GM18858 (cell line): Measurements from ENCODE around the gene OR5B21.

Experiments used
- ATAC-seq: cut with Tn5 transposase; IDR thresholded peaks from one replicate; pipeline ENCODE4 v1.9.1; 2021; ENCODE audit not compliant: unreplicated experiment

OR5B21 gene

GRCh38 chr11:58494101-58494500 lies 13.8 kb downstream of the OR5B21 start:
- no peak for ATAC-seq

GRCh38 chr11:58493676-58494075 lies 14.2 kb downstream of the OR5B21 start:
- no peak for ATAC-seq

GRCh38 chr11:58490827-58491226 lies 17.1 kb downstream of the OR5B21 start:
- no peak for ATAC-seq

GRCh38 chr11:58487170-58487569 lies 20.7 kb downstream of the OR5B21 start:
- ATAC-seq = no peak

GRCh38 chr11:58485961-58486360 lies 21.9 kb downstream of the OR5B21 start:
- no peak for ATAC-seq

- no peak for ATAC-seq
These were observed 36.0 kb downstream of the OR5B21 start for GRCh38 chr11:58471892-58472291.

GRCh38 chr11:58466293-58466692 lies 41.6 kb downstream of the OR5B21 start:
- ATAC-seq = no peak

GRCh38 chr11:58465690-58466089 lies 42.2 kb downstream of the OR5B21 start:
- ATAC-seq = no peak
